Measurements from ENCODE around the gene NRROS. TPM values are rescaled to one million over a fixed set of nuclear protein-coding genes. Genes with fewer than 3 reads are reported as not detected.

NRROS gene
- total and polyA plus RNA-seq, 7 experiments from 2014 or later: 1.3 to 53.3 (median 11.2) TPM

- Mint-ChIP-seq H3K4me3 (no peak overlapping the region), H3K36me3 (no peaks in the 10 kb centered on the region), H3K4me1 (peaks cover 4 to 21% (median 5%) of the 10 kb centered on the region in 7 donors), H3K27me3 (peaks cover 0 to 1% (median 0%) of the 10 kb centered on the region in 5 donors), H3K27ac (peak overlapping the region in 1 of 9 donors; percentile 80), H3K9me3 (no peaks in the 10 kb centered on the region)
- Histone ChIP-seq H3K36me3 (ENCODE audit: control insufficient read depth in 2 of 3, insufficient read depth in 3 of 3, low read length in 3 of 3) (no peaks in the 10 kb centered on the region), H3K27ac (ENCODE audit: low read depth, low read length) (no peak overlapping the region), H3K4me1 (ENCODE audit: control insufficient read depth in 2 of 2, insufficient read depth in 2 of 2, low read length in 2 of 2) (peaks cover 0 to 9% of the 10 kb centered on the region in 2 donors), H3K4me3 (ENCODE audit: low read length) (no peak overlapping the region), H3K9me3 (ENCODE audit: control insufficient read depth in 2 of 3, low read length in 3 of 3) (no peaks in the 10 kb centered on the region), H3K27me3 (ENCODE audit: control insufficient read depth in 2 of 2, insufficient read depth in 2 of 2, low read length in 2 of 2) (no peaks in the 10 kb centered on the region)
- intact Hi-C loops (cut with micrococcal nuclease): no loop called here
- POLR2A ChIA-PET: no interaction called here
- CTCF ChIA-PET: interaction anchor here (1.3 to 6.2 kb wide), 2 partner anchors 36 to 82 kb away, joined by 3 to 29 read pairs; no protein-coding TSS in a partner anchor
- ATAC-seq: no peak
- DNase-seq: no peak
Measured at GRCh38 chr3:196689941-196690660, 50.6 kb downstream of the NRROS start.

GRCh38 chr3:196691386-196691785, 51.9 kb downstream of the NRROS start:
- ChIA-PET POLR2A (no interaction called here), CTCF (interaction anchor here (0.6 to 6.2 kb wide), 3 partner anchors 14 to 83 kb away, joined by 3 to 29 read pairs (median 4); no protein-coding TSS in a partner anchor)
- Histone ChIP-seq H3K4me3 (ENCODE audit: low read length) (no peak overlapping the region), H3K27ac (ENCODE audit: low read depth, low read length) (no peak overlapping the region), H3K4me1 (ENCODE audit: control insufficient read depth in 2 of 2, insufficient read depth in 2 of 2, low read length in 2 of 2) (peaks cover 0 to 12% of the 10 kb centered on the region in 2 donors), H3K36me3 (ENCODE audit: control insufficient read depth in 2 of 3, insufficient read depth in 3 of 3, low read length in 3 of 3) (no peaks in the 10 kb centered on the region), H3K27me3 (ENCODE audit: control insufficient read depth in 2 of 2, insufficient read depth in 2 of 2, low read length in 2 of 2) (no peaks in the 10 kb centered on the region), H3K9me3 (ENCODE audit: control insufficient read depth in 2 of 3, low read length in 3 of 3) (no peaks in the 10 kb centered on the region)
- ATAC-seq: no peak
- Mint-ChIP-seq H3K4me3 (no peak overlapping the region), H3K4me1 (peaks cover 0 to 21% (median 7%) of the 10 kb centered on the region in 7 donors), H3K27ac (peak overlapping the region in 1 of 9 donors; percentile 44), H3K27me3 (no peaks in the 10 kb centered on the region), H3K9me3 (no peaks in the 10 kb centered on the region), H3K36me3 (no peaks in the 10 kb centered on the region)
- intact Hi-C loops (cut with micrococcal nuclease): no loop called here
- no peak for DNase-seq

- Histone ChIP-seq H3K36me3 (ENCODE audit: control insufficient read depth in 2 of 3, insufficient read depth in 3 of 3, low read length in 3 of 3) (no peaks in the 10 kb centered on the region), H3K4me3 (ENCODE audit: low read length) (no peak overlapping the region), H3K27ac (ENCODE audit: low read depth, low read length) (no peak overlapping the region), H3K9me3 (ENCODE audit: control insufficient read depth in 2 of 3, low read length in 3 of 3) (no peaks in the 10 kb centered on the region), H3K4me1 (ENCODE audit: control insufficient read depth in 2 of 2, insufficient read depth in 2 of 2, low read length in 2 of 2) (peaks cover 0 to 12% of the 10 kb centered on the region in 2 donors), H3K27me3 (ENCODE audit: control insufficient read depth in 2 of 2, insufficient read depth in 2 of 2, low read length in 2 of 2) (no peaks in the 10 kb centered on the region)
- H3K4me3 Mint-ChIP-seq: no peak overlapping the region
- peak overlapping the region in 3 of 9 donors; percentile 33 to 84 (median 65) for H3K27ac Mint-ChIP-seq
- ChIA-PET POLR2A (interaction anchor here (0.6 to 1.0 kb wide), 5 partner anchors 39 to 94 kb away, joined by 3 to 4 read pairs (median 3); no protein-coding TSS in a partner anchor), CTCF (interaction anchor here (1.6 to 6.2 kb wide), 3 partner anchors 9 to 86 kb away, joined by 5 to 29 read pairs (median 6); no protein-coding TSS in a partner anchor)
- ATAC-seq (peak; percentile 78), DNase-seq (peak in 6 of 9 donors; percentile 18 to 55 (median 46))
- intact Hi-C loops (cut with micrococcal nuclease): loop anchor here in 1 of 2 donors (1.0 kb wide), 2 partner anchors 85 to 157 kb away; no protein-coding TSS in a partner anchor
- H3K27me3 Mint-ChIP-seq: no peaks in the 10 kb centered on the region
- peaks cover 0 to 14% (median 7%) of the 10 kb centered on the region in 7 donors for H3K4me1 Mint-ChIP-seq
- no peaks in the 10 kb centered on the region for H3K9me3 Mint-ChIP-seq
- no peaks in the 10 kb centered on the region for H3K36me3 Mint-ChIP-seq
Measured at GRCh38 chr3:196694202-196694638, 54.7 kb downstream of the NRROS start.

GRCh38 chr3:196694941-196695848, 55.7 kb downstream of the NRROS start:
- H3K9me3 ChIP-seq (ENCODE audit: control insufficient read depth in 2 of 3, low read length in 3 of 3): no peaks in the 10 kb centered on the region
- H3K27ac ChIP-seq (ENCODE audit: low read depth, low read length): no peak overlapping the region
- Mint-ChIP-seq H3K27ac (peak overlapping the region in 8 of 9 donors; percentile 10 to 83 (median 56)), H3K4me1 (peaks cover 0 to 14% (median 7%) of the 10 kb centered on the region in 7 donors), H3K4me3 (no peak overlapping the region), H3K36me3 (no peaks in the 10 kb centered on the region), H3K27me3 (no peaks in the 10 kb centered on the region), H3K9me3 (no peaks in the 10 kb centered on the region)
- intact Hi-C loops (cut with micrococcal nuclease): loop anchor here in 1 of 2 donors (1.0 kb wide), 2 partner anchors 86 to 158 kb away; no protein-coding TSS in a partner anchor
- H3K27me3 ChIP-seq (ENCODE audit: control insufficient read depth in 2 of 2, insufficient read depth in 2 of 2, low read length in 2 of 2): no peaks in the 10 kb centered on the region
- H3K4me1 ChIP-seq (ENCODE audit: control insufficient read depth in 2 of 2, insufficient read depth in 2 of 2, low read length in 2 of 2): peaks cover 0 to 12% of the 10 kb centered on the region in 2 donors
- no peaks in the 10 kb centered on the region for H3K36me3 ChIP-seq (ENCODE audit: control insufficient read depth in 2 of 3, insufficient read depth in 3 of 3, low read length in 3 of 3)
- H3K4me3 ChIP-seq (ENCODE audit: low read length): no peak overlapping the region
- CTCF ChIA-PET: interaction anchor here (0.5 to 1.6 kb wide), 3 partner anchors 10 to 429 kb away, joined by 3 to 4 read pairs (median 3); no protein-coding TSS in a partner anchor
- POLR2A ChIA-PET: no interaction called here
- DNase-seq (peak in 1 of 9 donors; percentile 56), ATAC-seq (peak; percentile 39)

- Histone ChIP-seq H3K4me3 (ENCODE audit: low read length) (no peak overlapping the region), H3K4me1 (ENCODE audit: control insufficient read depth in 2 of 2, insufficient read depth in 2 of 2, low read length in 2 of 2) (peaks cover 0 to 12% of the 10 kb centered on the region in 2 donors), H3K27ac (ENCODE audit: low read depth, low read length) (no peak overlapping the region), H3K9me3 (ENCODE audit: control insufficient read depth in 2 of 3, low read length in 3 of 3) (no peaks in the 10 kb centered on the region), H3K27me3 (ENCODE audit: control insufficient read depth in 2 of 2, insufficient read depth in 2 of 2, low read length in 2 of 2) (no peaks in the 10 kb centered on the region), H3K36me3 (ENCODE audit: control insufficient read depth in 2 of 3, insufficient read depth in 3 of 3, low read length in 3 of 3) (no peaks in the 10 kb centered on the region)
- intact Hi-C loops (cut with micrococcal nuclease): loop anchor here in 1 of 2 donors (2.0 kb wide), 1 partner anchor 15 kb away; no protein-coding TSS in a partner anchor
- peaks cover 0 to 14% (median 7%) of the 10 kb centered on the region in 7 donors for H3K4me1 Mint-ChIP-seq
- ChIA-PET CTCF (interaction anchor here (0.5 to 1.6 kb wide), 3 partner anchors 11 to 428 kb away, joined by 3 to 4 read pairs (median 3); no protein-coding TSS in a partner anchor), POLR2A (no interaction called here)
- ATAC-seq: no peak
- H3K4me3 Mint-ChIP-seq: peak overlapping the region in 1 of 10 donors; percentile 41
- DNase-seq: no peak
- no peaks in the 10 kb centered on the region for H3K36me3 Mint-ChIP-seq
- H3K9me3 Mint-ChIP-seq: no peaks in the 10 kb centered on the region
- H3K27me3 Mint-ChIP-seq: no peaks in the 10 kb centered on the region
- H3K27ac Mint-ChIP-seq: peak overlapping the region in 8 of 9 donors; percentile 10 to 83 (median 56)
Measured at GRCh38 chr3:196695849-196696226, 56.3 kb downstream of the NRROS start.

GRCh38 chr3:196697270-196697669, 57.8 kb downstream of the NRROS start:
- H3K4me1 ChIP-seq (ENCODE audit: control insufficient read depth in 2 of 2, insufficient read depth in 2 of 2, low read length in 2 of 2): peaks cover 0 to 12% of the 10 kb centered on the region in 2 donors
- H3K4me1 Mint-ChIP-seq: peaks cover 0 to 10% (median 7%) of the 10 kb centered on the region in 7 donors
- no peaks in the 10 kb centered on the region for H3K36me3 Mint-ChIP-seq
- no peak overlapping the region for H3K4me3 ChIP-seq (ENCODE audit: low read length)
- ATAC-seq (no peak), DNase-seq (no peak)
- H3K27me3 Mint-ChIP-seq: no peaks in the 10 kb centered on the region
- no peaks in the 10 kb centered on the region for H3K36me3 ChIP-seq (ENCODE audit: control insufficient read depth in 2 of 3, insufficient read depth in 3 of 3, low read length in 3 of 3)
- H3K9me3 Mint-ChIP-seq: no peaks in the 10 kb centered on the region
- CTCF ChIA-PET: no interaction called here
- POLR2A ChIA-PET: interaction anchor here (0.6 kb wide), 1 partner anchor 65 kb away, joined by 3 read pairs; no protein-coding TSS in a partner anchor
- intact Hi-C loops (cut with micrococcal nuclease): loop anchor here in 1 of 2 donors (2.0 kb wide), 1 partner anchor 14 kb away; no protein-coding TSS in a partner anchor
- H3K27ac ChIP-seq (ENCODE audit: low read depth, low read length): no peak overlapping the region
- H3K27ac Mint-ChIP-seq: peak overlapping the region in 3 of 9 donors; percentile 26 to 53 (median 37)
- no peak overlapping the region for H3K4me3 Mint-ChIP-seq
- H3K9me3 ChIP-seq (ENCODE audit: control insufficient read depth in 2 of 3, low read length in 3 of 3): no peaks in the 10 kb centered on the region
- no peaks in the 10 kb centered on the region for H3K27me3 ChIP-seq (ENCODE audit: control insufficient read depth in 2 of 2, insufficient read depth in 2 of 2, low read length in 2 of 2)
